Globus pallidus (tissue), 1 donor: ENCODE measurements around the gene SLC6A4.
"Not testable (repeated sequence)": the region's sequence is repeated elsewhere in the genome, so short reads cannot be mapped to it uniquely, and the experiment has no call there.

Experiments used
- DNase-seq: peaks from one replicate; pipeline ENCODE4 v3.0.0-alpha.2; 2015; ENCODE audit warnings: low spot score

Gene SLC6A4

GRCh38 chr17:30172560-30172959, 62.9 kb downstream of the SLC6A4 start:
- no peak for DNase-seq

- DNase-seq, result no peak
These were observed 65.0 kb downstream of the SLC6A4 start for GRCh38 chr17:30170415-30170987.

GRCh38 chr17:30165960-30166359, 69.5 kb downstream of the SLC6A4 start:
- DNase-seq, result no peak

- DNase-seq, result no peak
These were observed 70.3 kb downstream of the SLC6A4 start for GRCh38 chr17:30165147-30165546.

GRCh38 chr17:30164531-30164930, 71.0 kb downstream of the SLC6A4 start:
- no peak for DNase-seq

- DNase-seq, result no peak
These were observed 73.9 kb downstream of the SLC6A4 start for GRCh38 chr17:30161601-30162000.

GRCh38 chr17:30160419-30161172, 74.9 kb downstream of the SLC6A4 start:
- no peak for DNase-seq

- no peak for DNase-seq
These were observed 76.4 kb downstream of the SLC6A4 start for GRCh38 chr17:30158896-30159625.

GRCh38 chr17:30155389-30155788, 80.1 kb downstream of the SLC6A4 start:
- no peak for DNase-seq

GRCh38 chr17:30153463-30153862, 82.0 kb downstream of the SLC6A4 start:
- no peak for DNase-seq

- no peak for DNase-seq
These were observed 84.0 kb downstream of the SLC6A4 start for GRCh38 chr17:30151471-30151870.

- no peak for DNase-seq
These were observed 87.1 kb downstream of the SLC6A4 start for GRCh38 chr17:30148376-30148775.

- not testable (repeated sequence) for DNase-seq
These were observed 87.6 kb downstream of the SLC6A4 start for GRCh38 chr17:30147860-30148259.
